Activated naive CD4-positive, alpha-beta T cell (primary cell): ENCODE results near the gene AKR1A1.

Experiments used
- DNase-seq, 4 experiments: peaks; one replicate each; lab custom pipeline; 2025; lab: John Stamatoyannopoulos, UW

Gene AKR1A1

GRCh38 chr1:45619149-45619921, 68.7 kb downstream of the AKR1A1 start:
- DNase-seq = no peak
